GM12873 (cell line): ENCODE measurements around the gene USP10.
A peak's percentile ranks its signal among the peaks of the same experiment; 100 is the strongest.

ENCODE experiments used
- CTCF ChIP-seq: IDR thresholded peaks from 2 replicates; pipeline ENCODE4 v1.5.1; 2012; ENCODE audit warnings: low read depth, mild to moderate bottlenecking, moderate library complexity, low read length, control low read depth; ENCODE audit not compliant: insufficient read depth; ENCODE audit errors: missing control alignments

The USP10 gene

GRCh38 chr16:84665359-84665758 is 34.4 kb upstream of the USP10 start:
- TF ChIP-seq CTCF, result no peak

- TF ChIP-seq CTCF, result no peak
Observed at GRCh38 chr16:84665843-84666242, 34.0 kb upstream of the USP10 start.

GRCh38 chr16:84667600-84668309 is 32.0 kb upstream of the USP10 start:
- no peak for TF ChIP-seq CTCF

GRCh38 chr16:84670063-84670462 is 29.7 kb upstream of the USP10 start:
- TF ChIP-seq CTCF, result no peak

- peak; percentile 97 for TF ChIP-seq CTCF
Observed at GRCh38 chr16:84672276-84673202, 27.3 kb upstream of the USP10 start.

GRCh38 chr16:84673203-84673535 is 26.6 kb upstream of the USP10 start:
- TF ChIP-seq CTCF, result no peak

- TF ChIP-seq CTCF, result no peak
Observed at GRCh38 chr16:84673561-84673960, 26.2 kb upstream of the USP10 start.
